GM13977 (cell line): ENCODE data around the gene EXOC6.
"Not testable (repeated sequence)": the region's sequence is repeated elsewhere in the genome, so short reads cannot be mapped to it uniquely, and the experiment has no call there.

Source experiments
- DNase-seq: peaks from one replicate; pipeline ENCODE4 v3.0.0; 2012; ENCODE audit warnings: low spot score
- in situ Hi-C: fragments of 300-500 bp; cut with MboI; formaldehyde crosslinking; loops from one replicate; pipeline ENCODE4 v1.12.0; 2022; ENCODE audit warnings: low sequenced_read_pairs, low pct_unique_long_range_greater_than_20kb, mixed read lengths, inconsistent platforms; ENCODE audit not compliant: unreplicated experiment
- TF ChIP-seq, protein P1 (sequence below): IDR thresholded peaks from 2 replicates; pipeline ENCODE4 v1.5.1; 2012; ENCODE audit warnings: mild to moderate bottlenecking, control low read depth; ENCODE audit not compliant: insufficient read depth; ENCODE audit errors: extremely low read depth, missing control alignments

EXOC6 gene

DNA sequence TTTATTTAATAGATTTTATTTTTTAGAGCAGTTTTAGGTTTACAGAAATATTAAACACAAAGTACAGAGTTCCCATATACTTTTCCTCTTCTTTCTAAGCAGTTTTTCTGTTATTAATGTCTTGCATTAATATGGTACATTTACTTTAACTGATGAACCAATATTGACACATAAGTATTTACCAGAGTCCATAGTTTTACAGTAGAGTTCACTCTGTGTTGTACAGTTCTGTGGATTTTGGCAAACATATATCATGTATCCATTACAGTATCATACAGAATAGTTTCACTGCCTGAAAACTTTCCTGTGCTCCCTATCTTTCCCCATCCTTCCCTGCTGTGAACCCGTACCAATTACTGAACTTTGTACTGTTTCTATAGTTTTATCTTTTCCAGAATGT lies 55.3 kb downstream of the EXOC6 start:
- TF ChIP-seq, protein P1, sequence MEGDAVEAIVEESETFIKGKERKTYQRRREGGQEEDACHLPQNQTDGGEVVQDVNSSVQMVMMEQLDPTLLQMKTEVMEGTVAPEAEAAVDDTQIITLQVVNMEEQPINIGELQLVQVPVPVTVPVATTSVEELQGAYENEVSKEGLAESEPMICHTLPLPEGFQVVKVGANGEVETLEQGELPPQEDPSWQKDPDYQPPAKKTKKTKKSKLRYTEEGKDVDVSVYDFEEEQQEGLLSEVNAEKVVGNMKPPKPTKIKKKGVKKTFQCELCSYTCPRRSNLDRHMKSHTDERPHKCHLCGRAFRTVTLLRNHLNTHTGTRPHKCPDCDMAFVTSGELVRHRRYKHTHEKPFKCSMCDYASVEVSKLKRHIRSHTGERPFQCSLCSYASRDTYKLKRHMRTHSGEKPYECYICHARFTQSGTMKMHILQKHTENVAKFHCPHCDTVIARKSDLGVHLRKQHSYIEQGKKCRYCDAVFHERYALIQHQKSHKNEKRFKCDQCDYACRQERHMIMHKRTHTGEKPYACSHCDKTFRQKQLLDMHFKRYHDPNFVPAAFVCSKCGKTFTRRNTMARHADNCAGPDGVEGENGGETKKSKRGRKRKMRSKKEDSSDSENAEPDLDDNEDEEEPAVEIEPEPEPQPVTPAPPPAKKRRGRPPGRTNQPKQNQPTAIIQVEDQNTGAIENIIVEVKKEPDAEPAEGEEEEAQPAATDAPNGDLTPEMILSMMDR, result no peak
- in situ Hi-C loops, result no loop called here
- DNase-seq, result no peak

DNA sequence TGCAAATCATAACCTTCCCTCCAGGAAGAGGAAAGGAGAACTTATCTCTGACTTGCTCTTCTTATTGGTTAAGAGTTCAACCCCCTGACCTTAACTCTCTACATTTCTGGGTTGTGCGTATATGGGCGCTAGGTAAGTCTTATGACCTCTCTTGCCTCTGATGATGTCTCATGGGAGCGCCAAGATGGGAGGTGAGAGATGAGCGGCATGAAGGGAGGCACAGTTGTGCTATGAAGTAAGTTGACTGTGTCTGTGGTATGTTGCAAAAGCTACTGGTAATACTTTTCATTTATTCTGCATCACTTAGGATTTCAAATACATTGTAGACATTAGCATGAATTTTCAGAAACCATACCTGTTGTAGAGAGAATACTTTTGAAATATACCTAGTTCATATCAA lies 59.0 kb downstream of the EXOC6 start:
- TF ChIP-seq, protein P1, result no peak
- no peak for DNase-seq
- in situ Hi-C loops, result no loop called here

DNA sequence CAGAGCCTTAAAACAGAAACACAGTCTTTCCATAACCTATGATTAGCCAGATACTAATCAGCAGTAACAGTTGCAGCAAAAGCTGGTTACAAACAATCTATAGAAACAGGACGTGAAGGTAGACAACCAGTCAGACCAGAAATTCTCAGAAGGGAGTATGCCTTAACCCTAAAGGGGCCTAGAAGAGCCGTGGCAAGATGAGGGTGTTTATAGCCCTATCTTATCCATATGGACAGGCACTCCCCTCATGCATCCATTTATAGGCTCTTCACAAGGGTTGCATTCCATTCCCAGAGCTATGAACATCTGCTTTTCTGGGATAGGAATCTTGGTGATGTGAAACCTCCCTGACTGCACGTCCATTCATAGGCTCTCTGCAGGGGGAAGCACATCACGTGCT lies 64.3 kb downstream of the EXOC6 start:
- DNase-seq, in situ Hi-C loops: not testable (repeated sequence)

DNA sequence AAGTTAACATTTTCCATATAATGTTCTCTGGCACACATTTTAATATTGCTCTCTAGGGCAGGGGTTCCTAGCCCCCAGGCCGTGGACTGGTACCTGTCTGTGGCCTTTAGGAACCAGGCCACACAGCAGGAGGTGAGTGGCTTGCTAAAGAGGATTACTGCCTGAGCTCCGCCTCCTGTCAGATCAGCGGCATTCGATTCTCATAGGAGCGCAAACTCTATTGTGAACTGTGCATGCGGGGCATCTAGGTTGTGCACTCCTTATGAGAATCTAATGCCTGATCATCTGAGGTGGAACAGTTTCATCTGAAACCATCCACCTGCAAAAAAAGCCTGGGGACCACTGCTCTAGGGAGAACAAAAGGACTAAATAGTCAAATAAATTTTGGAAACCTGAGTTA lies 65.7 kb downstream of the EXOC6 start:
- in situ Hi-C loops, result no loop called here
- TF ChIP-seq, protein P1, result no peak

DNA sequence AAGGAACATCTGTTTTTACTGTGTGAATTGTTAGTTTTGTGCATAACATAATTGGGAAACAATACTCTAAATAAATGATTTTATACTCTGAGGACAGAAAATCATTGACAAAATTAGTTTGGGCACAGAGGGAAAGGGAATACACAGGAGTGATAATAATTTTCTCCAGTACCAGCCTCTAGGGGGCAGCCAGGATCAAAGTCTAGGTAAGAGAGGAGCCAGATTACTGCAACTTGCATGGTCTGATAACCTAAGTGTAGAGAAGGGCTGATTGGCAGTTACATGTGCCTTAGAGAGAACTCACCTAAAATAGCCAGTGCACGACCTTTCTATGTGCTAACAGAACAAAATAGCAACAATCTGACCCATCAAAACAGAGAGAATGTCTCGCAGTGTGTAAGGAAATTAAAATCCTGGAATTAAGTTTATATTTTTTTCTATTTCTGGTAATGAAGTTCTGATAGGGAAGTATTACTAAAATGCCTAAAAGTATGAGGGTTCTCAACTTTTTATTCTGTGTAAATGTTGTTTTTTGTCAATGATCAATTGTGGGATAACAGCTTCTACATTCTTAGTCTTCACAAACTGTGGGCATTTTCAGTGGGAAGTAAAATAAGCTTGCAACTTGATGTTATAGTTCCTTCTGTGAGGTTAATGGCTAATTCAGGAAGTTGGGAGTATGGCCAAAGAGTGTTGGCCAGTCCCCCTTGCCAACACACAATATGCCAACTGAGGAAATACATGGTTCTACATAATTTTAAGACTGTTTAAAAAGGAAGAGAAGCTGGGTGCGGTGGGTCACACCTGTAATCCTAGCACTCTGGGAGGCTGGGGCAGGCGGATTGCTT lies 66.4 kb downstream of the EXOC6 start:
- TF ChIP-seq, protein P1, result peak; percentile 71
- in situ Hi-C loops, result no loop called here
- peak; percentile 49 for DNase-seq

More for the DNA sequence above, 65.7 kb downstream of the EXOC6 start:
- DNase-seq, result no peak

DNA sequence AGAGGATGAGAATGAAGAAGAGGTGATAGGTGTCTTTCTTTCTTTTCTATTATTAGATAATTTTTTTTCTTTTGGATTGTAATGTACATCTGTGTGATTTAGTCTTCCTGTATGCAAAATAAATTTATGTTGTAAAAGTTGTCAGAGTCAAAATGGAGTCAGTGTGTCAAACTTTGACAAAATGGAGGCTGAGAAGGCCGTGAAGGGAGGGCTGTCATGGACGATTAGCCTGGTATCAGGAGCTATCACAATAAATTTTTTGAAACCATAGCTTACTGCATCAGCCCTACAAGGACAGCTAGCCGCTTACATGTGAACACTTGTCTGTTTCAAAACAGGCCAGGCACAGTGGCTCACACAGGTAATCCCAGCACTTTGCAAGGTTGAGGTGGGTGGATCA lies 67.6 kb downstream of the EXOC6 start:
- DNase-seq, result no peak
- TF ChIP-seq, protein P1, result no peak
- in situ Hi-C loops, result no loop called here

DNA sequence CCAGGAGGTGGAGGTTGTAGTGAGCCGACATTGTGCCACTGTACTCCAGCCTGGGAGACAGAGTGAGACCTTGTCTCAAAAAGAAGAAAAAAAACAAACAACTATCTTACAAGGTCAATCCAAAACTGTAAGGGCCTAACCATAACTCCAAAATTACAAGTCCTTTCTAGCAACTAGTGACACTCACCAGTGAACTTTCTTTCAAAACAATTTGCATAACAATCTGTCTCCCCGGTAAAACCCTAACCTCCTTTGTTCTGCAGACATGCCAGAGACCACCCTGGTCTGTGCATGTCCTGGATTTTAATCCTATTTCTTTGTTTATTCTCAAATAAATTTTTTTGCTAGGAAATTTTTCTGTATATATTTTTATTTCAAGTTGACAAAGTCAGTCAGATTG lies 68.1 kb downstream of the EXOC6 start:
- in situ Hi-C loops, result no loop called here
- TF ChIP-seq, protein P1, result no peak
- peak; percentile 4 for DNase-seq
